ENCODE data around the gene ART4.

ART4 gene

DNA sequence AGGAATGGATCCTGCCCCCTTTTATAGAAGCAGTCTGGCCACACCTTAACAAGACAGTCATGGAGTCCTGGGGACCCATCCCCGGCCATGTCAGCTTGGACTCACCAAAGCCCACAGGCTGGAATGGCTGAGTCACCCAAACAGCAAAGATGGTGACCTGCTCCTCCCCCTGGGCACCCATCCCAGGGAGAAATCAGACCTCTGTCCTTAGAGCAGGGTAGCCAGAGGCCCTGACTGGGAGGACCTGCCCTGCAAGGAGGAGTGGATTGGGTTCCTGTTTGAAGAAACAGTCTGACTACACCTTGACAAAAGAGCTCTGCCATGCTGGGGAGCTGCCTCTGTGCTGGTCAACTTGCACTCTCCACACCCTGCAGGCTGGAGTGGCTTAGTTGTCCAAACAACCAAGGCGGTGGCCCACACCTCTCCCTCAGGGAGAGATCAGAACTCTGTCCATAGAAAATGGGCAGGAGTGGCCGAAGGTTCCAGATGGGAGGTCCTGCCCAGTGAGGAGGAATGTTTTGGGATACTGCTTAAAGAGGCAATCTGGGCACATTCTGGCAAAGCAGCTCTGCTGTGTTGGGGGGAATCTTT lies 25.7 kb upstream of the ART4 start:
- Mint-ChIP-seq H3K27ac (no peak overlapping the region), H3K9me3 (peaks cover 13 to 18% of the 10 kb centered on the region in 2 donors), H3K27me3 (no peaks in the 10 kb centered on the region), H3K4me3 (no peak overlapping the region), H3K4me1 (peaks cover 13% of the 10 kb centered on the region)
- DNase-seq (no peak), ATAC-seq (no peak)

DNA sequence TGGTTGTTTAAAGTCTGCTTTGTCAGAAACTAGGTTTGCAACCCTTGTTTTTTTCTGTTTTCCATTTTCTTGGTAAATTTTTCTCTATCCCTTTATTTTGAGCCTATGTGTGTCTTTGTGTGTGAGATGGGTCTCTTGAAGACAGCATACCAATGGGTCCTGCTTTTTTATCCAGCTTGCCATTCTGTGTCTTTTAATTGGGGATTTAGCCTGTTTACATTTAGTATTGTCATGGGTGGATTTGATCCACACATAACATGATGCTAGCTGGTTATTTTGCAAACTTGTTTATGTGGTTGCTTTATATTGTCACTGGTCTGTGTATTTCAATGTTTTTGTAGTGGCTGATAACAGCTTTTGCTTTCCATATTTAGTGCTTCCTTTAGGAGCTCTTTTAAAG lies 17.2 kb upstream of the ART4 start:
- H3K9me3 Mint-ChIP-seq, result peaks cover 26 to 51% of the 10 kb centered on the region in 2 donors
- H3K27me3 Mint-ChIP-seq, result no peaks in the 10 kb centered on the region
- ATAC-seq (no peak), DNase-seq (no peak)
- no peaks in the 10 kb centered on the region for H3K4me1 Mint-ChIP-seq
- no peak overlapping the region for H3K27ac Mint-ChIP-seq
- no peak overlapping the region for H3K4me3 Mint-ChIP-seq

GRCh38 chr12:14858513-14858912 lies 15.2 kb upstream of the ART4 start:
- Mint-ChIP-seq H3K9me3 (peaks cover 18 to 42% of the 10 kb centered on the region in 2 donors), H3K4me1 (no peaks in the 10 kb centered on the region), H3K27ac (no peak overlapping the region), H3K27me3 (no peaks in the 10 kb centered on the region), H3K4me3 (no peak overlapping the region)
- DNase-seq (no peak), ATAC-seq (no peak)

DNA sequence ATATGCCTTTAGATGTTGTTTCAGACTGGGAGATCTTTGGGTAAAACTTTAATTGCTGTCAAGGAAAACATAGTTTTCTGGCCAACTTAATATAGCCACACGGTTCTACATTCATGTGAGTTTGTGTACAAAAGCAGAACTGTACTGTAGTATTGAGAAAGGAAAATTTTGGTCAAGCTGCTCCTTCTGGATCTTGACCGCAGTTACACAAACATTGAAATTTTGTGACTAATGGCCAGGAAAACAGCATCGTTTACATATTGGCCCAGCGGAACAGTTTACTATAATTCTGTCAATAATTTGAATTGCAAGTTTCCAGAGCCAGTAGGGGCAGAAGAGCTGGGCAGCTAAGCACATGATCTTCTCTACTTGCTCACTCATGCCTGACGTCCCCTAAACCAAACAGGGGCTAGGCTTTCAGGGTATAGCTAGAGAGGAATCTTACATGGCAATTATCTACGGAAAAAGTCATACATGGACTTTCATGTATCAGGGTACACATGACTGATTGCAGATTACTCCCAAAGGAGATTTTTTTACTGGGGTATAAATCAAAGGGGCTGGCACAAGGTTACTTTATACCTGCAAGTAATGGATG lies 11.4 kb upstream of the ART4 start:
- no peak overlapping the region for H3K4me3 Mint-ChIP-seq
- peaks cover 8 to 33% of the 10 kb centered on the region in 2 donors for H3K9me3 Mint-ChIP-seq
- no peaks in the 10 kb centered on the region for H3K4me1 Mint-ChIP-seq
- no peaks in the 10 kb centered on the region for H3K27me3 Mint-ChIP-seq
- H3K27ac Mint-ChIP-seq, result no peak overlapping the region
- no peak for ATAC-seq
- no peak for DNase-seq

- Mint-ChIP-seq H3K9me3 (peaks cover under 1 to 26% of the 10 kb centered on the region in 2 donors), H3K27ac (no peak overlapping the region), H3K4me1 (no peaks in the 10 kb centered on the region), H3K4me3 (no peak overlapping the region), H3K27me3 (no peaks in the 10 kb centered on the region)
- no peak for DNase-seq
- ATAC-seq, result no peak
Measured at GRCh38 chr12:14853961-14854360, 10.6 kb upstream of the ART4 start.

DNA sequence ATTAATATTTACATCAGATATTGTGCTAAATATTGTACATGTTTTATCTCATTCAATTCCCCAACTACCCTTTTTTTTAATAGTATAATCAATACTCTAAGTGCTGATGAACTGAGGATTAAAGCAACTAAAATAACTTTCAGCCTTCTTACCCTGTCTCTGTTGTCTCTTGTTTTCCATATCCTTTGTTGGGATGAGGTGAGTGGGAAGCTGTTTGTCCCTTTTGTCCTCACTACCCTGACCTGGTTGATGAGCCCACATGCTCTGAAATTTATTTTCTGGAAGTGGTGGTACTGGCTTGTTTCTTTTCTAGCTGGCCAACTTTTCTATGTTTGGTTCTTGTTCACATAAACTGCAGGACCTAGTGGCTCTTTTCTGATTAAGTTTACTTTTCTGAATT lies 9.6 kb upstream of the ART4 start:
- no peaks in the 10 kb centered on the region for H3K4me1 Mint-ChIP-seq
- no peak overlapping the region for H3K4me3 Mint-ChIP-seq
- no peak overlapping the region for H3K27ac Mint-ChIP-seq
- peaks cover 0 to 16% of the 10 kb centered on the region in 2 donors for H3K9me3 Mint-ChIP-seq
- ATAC-seq (no peak), DNase-seq (no peak)
- H3K27me3 Mint-ChIP-seq, result no peaks in the 10 kb centered on the region

- Mint-ChIP-seq H3K27ac (no peak overlapping the region), H3K4me1 (peaks cover 11% of the 10 kb centered on the region), H3K4me3 (no peak overlapping the region), H3K9me3 (peaks cover 0 to 2% of the 10 kb centered on the region in 2 donors), H3K27me3 (no peaks in the 10 kb centered on the region)
- DNase-seq, result no peak
- ATAC-seq, result no peak
Measured at GRCh38 chr12:14850929-14851663, 7.8 kb upstream of the ART4 start.

DNA sequence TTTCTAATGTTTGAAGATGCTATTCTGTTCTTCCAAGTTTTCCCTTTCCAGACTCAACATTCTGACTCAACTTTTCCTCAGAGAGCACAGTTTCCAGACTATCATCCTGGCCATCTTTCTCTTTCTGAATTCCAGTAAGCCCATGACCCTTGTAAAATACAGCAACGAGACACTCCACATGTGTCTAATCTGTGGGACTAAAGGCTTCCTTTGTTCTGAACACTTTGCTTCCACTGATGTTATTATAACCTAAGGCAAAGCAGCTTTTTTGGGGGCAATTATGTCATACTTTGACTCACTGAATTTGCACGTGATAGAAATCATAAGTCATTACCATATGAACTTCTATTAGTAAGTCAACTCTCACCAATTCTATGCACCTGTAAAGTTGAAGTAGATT lies 6.3 kb upstream of the ART4 start:
- H3K9me3 Mint-ChIP-seq, result no peaks in the 10 kb centered on the region
- H3K4me1 Mint-ChIP-seq, result peaks cover 22% of the 10 kb centered on the region
- ATAC-seq (no peak), DNase-seq (no peak)
- no peak overlapping the region for H3K4me3 Mint-ChIP-seq
- no peaks in the 10 kb centered on the region for H3K27me3 Mint-ChIP-seq
- H3K27ac Mint-ChIP-seq, result no peak overlapping the region

- DNase-seq (no peak), ATAC-seq (no peak)
- peaks cover 22% of the 10 kb centered on the region for H3K4me1 Mint-ChIP-seq
- no peaks in the 10 kb centered on the region for H3K27me3 Mint-ChIP-seq
- no peaks in the 10 kb centered on the region for H3K9me3 Mint-ChIP-seq
- H3K27ac Mint-ChIP-seq, result no peak overlapping the region
- H3K4me3 Mint-ChIP-seq, result no peak overlapping the region
Measured at GRCh38 chr12:14846876-14847580, 3.7 kb upstream of the ART4 start.

- ATAC-seq (peak; percentile 46), DNase-seq (no peak)
- Mint-ChIP-seq H3K4me3 (no peak overlapping the region), H3K4me1 (peaks cover 22% of the 10 kb centered on the region), H3K27ac (no peak overlapping the region), H3K27me3 (no peaks in the 10 kb centered on the region), H3K9me3 (no peaks in the 10 kb centered on the region)
Measured at GRCh38 chr12:14846042-14846587, 2.8 kb upstream of the ART4 start.

DNA sequence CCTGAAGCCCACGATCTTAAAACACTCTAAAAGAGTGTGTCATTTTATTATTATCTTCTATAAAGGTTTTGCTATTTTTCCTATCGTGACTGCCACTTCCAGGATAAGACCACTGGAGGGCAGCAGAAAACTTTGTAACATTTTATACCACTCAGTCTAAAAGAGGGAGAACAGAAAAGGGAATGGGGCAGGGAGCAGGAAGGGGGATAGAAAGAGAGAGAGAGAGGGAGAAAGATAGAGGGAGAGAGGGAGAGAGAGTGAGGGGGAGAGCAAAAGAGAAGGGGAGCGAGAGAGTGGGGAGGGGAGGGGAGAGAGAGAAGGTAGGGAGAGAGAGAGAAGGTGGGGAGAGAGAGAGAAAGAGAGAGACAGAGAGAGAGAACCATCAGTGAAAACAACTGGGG lies 2.0 kb upstream of the ART4 start:
- H3K4me3 Mint-ChIP-seq, result peak overlapping the region; percentile 59 to 60
- H3K4me1 Mint-ChIP-seq, result peaks cover 22% of the 10 kb centered on the region
- DNase-seq (peak; percentile 36 to 38), ATAC-seq (peak; percentile 55)
- H3K9me3 Mint-ChIP-seq, result no peaks in the 10 kb centered on the region
- peak overlapping the region; percentile 94 for H3K27ac Mint-ChIP-seq
- no peaks in the 10 kb centered on the region for H3K27me3 Mint-ChIP-seq

DNA sequence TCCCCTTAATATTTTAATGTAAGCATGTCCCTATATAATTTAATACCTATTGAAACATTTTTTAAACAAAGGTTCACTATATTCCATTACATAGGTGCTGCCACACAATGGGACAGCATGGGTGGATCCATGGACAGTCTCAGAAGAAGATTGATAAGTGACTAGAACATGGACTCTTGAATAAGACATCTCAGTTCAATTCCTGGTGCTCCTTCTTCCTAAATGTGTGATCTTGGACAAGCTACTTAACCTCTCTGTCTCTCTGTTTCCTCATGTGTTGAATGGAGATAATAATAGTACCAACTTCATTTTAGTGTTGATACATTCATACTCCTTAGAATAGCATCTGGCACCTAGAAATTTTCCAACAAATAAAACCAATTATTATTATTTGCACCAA lies 1.1 kb upstream of the ART4 start:
- ATAC-seq (no peak), DNase-seq (no peak)
- Mint-ChIP-seq H3K4me1 (peaks cover 22% of the 10 kb centered on the region), H3K27me3 (peaks cover 1% of the 10 kb centered on the region), H3K4me3 (no peak overlapping the region), H3K27ac (no peak overlapping the region), H3K9me3 (no peaks in the 10 kb centered on the region)

GRCh38 chr12:14842315-14842714 lies 1.0 kb downstream of the ART4 start:
- ATAC-seq, result no peak
- DNase-seq, result no peak
- Mint-ChIP-seq H3K9me3 (no peaks in the 10 kb centered on the region), H3K4me1 (peaks cover 22% of the 10 kb centered on the region), H3K4me3 (no peak overlapping the region), H3K27ac (no peak overlapping the region), H3K27me3 (peaks cover 8% of the 10 kb centered on the region)

GRCh38 chr12:14841761-14842160 lies 1.6 kb downstream of the ART4 start:
- Mint-ChIP-seq H3K27me3 (peaks cover 8% of the 10 kb centered on the region), H3K9me3 (no peaks in the 10 kb centered on the region), H3K4me3 (no peak overlapping the region), H3K27ac (no peak overlapping the region), H3K4me1 (peaks cover 18% of the 10 kb centered on the region)
- no peak for DNase-seq
- no peak for ATAC-seq

- Mint-ChIP-seq H3K4me3 (no peak overlapping the region), H3K4me1 (peaks cover 6% of the 10 kb centered on the region), H3K27ac (no peak overlapping the region), H3K9me3 (no peaks in the 10 kb centered on the region), H3K27me3 (peaks cover 8% of the 10 kb centered on the region)
- ATAC-seq (no peak), DNase-seq (no peak)
Measured at GRCh38 chr12:14840616-14841015, 2.7 kb downstream of the ART4 start.

DNA sequence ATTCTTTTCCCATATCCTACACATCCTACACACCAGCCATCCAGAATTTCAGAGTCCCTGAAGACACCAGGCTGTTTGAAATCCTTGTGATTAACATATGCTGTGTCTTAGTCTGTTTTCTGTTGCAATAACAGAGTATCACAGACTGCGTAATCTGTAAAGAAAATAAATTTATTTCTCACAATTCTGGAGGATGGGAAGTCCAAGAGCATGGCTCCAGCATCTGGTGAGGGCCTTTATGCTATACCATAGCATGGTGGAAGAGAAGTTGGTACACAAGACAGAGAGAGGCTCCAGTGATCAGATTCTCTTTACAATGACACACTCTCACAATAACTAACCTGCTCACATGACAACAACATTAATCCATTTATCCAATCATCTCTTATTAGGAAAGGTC lies 4.1 kb downstream of the ART4 start:
- ATAC-seq, result no peak
- Mint-ChIP-seq H3K27me3 (peaks cover 17% of the 10 kb centered on the region), H3K27ac (no peak overlapping the region), H3K4me3 (no peak overlapping the region), H3K4me1 (no peaks in the 10 kb centered on the region), H3K9me3 (no peaks in the 10 kb centered on the region)
- DNase-seq, result no peak

Measured in stimulated activated naive CD8-positive, alpha-beta T cell treated with anti-CD3 and anti-CD28 coated beads, Interleukin-15, amount 100 ng/mL, for 72 hours (primary cell).